Caco-2 (cell line): ENCODE data around the gene ELMO1. TPM values are rescaled to one million over a fixed set of nuclear protein-coding genes. Genes with fewer than 3 reads are reported as not detected.
A peak's percentile ranks its signal among the peaks of the same experiment; 100 is the strongest.

Experiments used
- BruUV-seq: library from RNA; stranded (reverse); fragments of 400-500 nt; replicated peaks from 2 replicates; lab custom pipeline; 2021; lab: Mats Ljungman, UMichigan
- CTCF ChIA-PET: fragments of 300-600 bp; sonication (Branson Sonifier 250); formaldehyde crosslinking; loops from one replicate; lab custom pipeline; 2022; ENCODE audit warnings: antibody characterized with exemption; lab: Charles Lee
- POLR2A ChIA-PET: fragments of 300-600 bp; sonication (Branson Sonifier 250); formaldehyde crosslinking; loops from one replicate; lab custom pipeline; 2022; ENCODE audit warnings: antibody characterized with exemption; lab: Charles Lee
- DNase-seq, 2 experiments: peaks; one replicate each; pipeline versions ENCODE4 v3.0.0 to v3.0.0-alpha.2; 2020 to 2022
- H3K27me3 ChIP-seq: replicated peaks from 2 replicates; pipeline ENCODE4 v1.6.0; 2011; ENCODE audit warnings: low read length; ENCODE audit not compliant: control insufficient read depth, insufficient read depth
- H3K36me3 ChIP-seq: 2 replicates; pipeline ENCODE4 v1.5.1; 2011; ENCODE audit warnings: low read length; ENCODE audit not compliant: control insufficient read depth, insufficient read depth
- H3K4me1 ChIP-seq: fragments of 250-450 bp; sonication (Bioruptor Pico); 2 replicates; pipeline ENCODE4 v1.5.1; 2020; ENCODE audit warnings: mild to moderate bottlenecking
- H3K4me3 ChIP-seq: 2 replicates; pipeline ENCODE4 v1.5.1; 2011; ENCODE audit warnings: low read depth, mild to moderate bottlenecking, control low read depth, low read length
- H3K9me3 ChIP-seq: fragments of 250-450 bp; sonication (Bioruptor Pico); 2 replicates; pipeline ENCODE4 v1.5.1; 2020; ENCODE audit warnings: mild to moderate bottlenecking, moderate library complexity
- H3K27ac Mint-ChIP-seq: one replicate; pipeline ENCODE4 v1.8.0; 2022; ENCODE audit warnings: mixed read lengths; ENCODE audit not compliant: unreplicated experiment
- H3K27me3 Mint-ChIP-seq: one replicate; pipeline ENCODE4 v1.8.0; 2022; ENCODE audit warnings: mixed read lengths; ENCODE audit not compliant: insufficient read depth, unreplicated experiment
- H3K36me3 Mint-ChIP-seq: one replicate; pipeline ENCODE4 v1.8.0; 2022; ENCODE audit warnings: mild to moderate bottlenecking, mixed read lengths; ENCODE audit not compliant: insufficient read depth, unreplicated experiment
- H3K4me1 Mint-ChIP-seq: one replicate; pipeline ENCODE4 v1.8.0; 2022; ENCODE audit warnings: low read depth, mixed read lengths; ENCODE audit not compliant: unreplicated experiment
- H3K4me3 Mint-ChIP-seq: one replicate; pipeline ENCODE4 v1.8.0; 2022; ENCODE audit warnings: mild to moderate bottlenecking, moderate library complexity, mixed read lengths; ENCODE audit not compliant: unreplicated experiment
- H3K9me3 Mint-ChIP-seq: one replicate; pipeline ENCODE4 v1.8.0; 2022; ENCODE audit warnings: mixed read lengths; ENCODE audit not compliant: unreplicated experiment
- intact Hi-C: fragments of 100-400 bp; cut with micrococcal nuclease; formaldehyde crosslinking; loops from one replicate; pipeline ENCODE4 v1.10.0; 2022; ENCODE audit not compliant: unreplicated experiment
- total RNA-seq: library from RNA; stranded (reverse); gene quantifications from 2 replicates; pipeline ENCODE4 v1.2.3, GENCODE V29; 2022
- TF ChIP-seq, protein P1 (sequence below), 2 experiments: fragments of 200-600 bp in 1 of 2; IDR thresholded peaks; 1 replicate in 1 of 2; 2 replicates in 1 of 2; pipeline versions ENCODE4 v1.5.1 to v1.8.0; 2011 to 2022; ENCODE audit warnings: antibody characterized with exemption in 1 of 2, control low read depth in 1 of 2, inconsistent platforms in 1 of 2, low read depth in 1 of 2, low read length in 1 of 2, mild to moderate bottlenecking in 1 of 2, moderate library complexity in 1 of 2; ENCODE audit not compliant: insufficient read depth in 1 of 2, severe bottlenecking in 1 of 2, unreplicated experiment in 1 of 2

The ELMO1 gene
- total RNA-seq, 1 experiment from 2014 or later, result 0.14 TPM

GRCh38 chr7:37102518-37103137 is 346.0 kb downstream of the ELMO1 start:
- Histone ChIP-seq H3K4me3 (no peak overlapping the region), H3K36me3 (no peaks in the 10 kb centered on the region), H3K27me3 (no peaks in the 10 kb centered on the region), H3K4me1 (peaks cover 31% of the 10 kb centered on the region), H3K9me3 (no peaks in the 10 kb centered on the region)
- TF ChIP-seq, protein P1, sequence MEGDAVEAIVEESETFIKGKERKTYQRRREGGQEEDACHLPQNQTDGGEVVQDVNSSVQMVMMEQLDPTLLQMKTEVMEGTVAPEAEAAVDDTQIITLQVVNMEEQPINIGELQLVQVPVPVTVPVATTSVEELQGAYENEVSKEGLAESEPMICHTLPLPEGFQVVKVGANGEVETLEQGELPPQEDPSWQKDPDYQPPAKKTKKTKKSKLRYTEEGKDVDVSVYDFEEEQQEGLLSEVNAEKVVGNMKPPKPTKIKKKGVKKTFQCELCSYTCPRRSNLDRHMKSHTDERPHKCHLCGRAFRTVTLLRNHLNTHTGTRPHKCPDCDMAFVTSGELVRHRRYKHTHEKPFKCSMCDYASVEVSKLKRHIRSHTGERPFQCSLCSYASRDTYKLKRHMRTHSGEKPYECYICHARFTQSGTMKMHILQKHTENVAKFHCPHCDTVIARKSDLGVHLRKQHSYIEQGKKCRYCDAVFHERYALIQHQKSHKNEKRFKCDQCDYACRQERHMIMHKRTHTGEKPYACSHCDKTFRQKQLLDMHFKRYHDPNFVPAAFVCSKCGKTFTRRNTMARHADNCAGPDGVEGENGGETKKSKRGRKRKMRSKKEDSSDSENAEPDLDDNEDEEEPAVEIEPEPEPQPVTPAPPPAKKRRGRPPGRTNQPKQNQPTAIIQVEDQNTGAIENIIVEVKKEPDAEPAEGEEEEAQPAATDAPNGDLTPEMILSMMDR (IDR thresholded peaks at IDR 0.05; ENCODE audit: insufficient read depth in 1 of 2, low read depth in 1 of 2, low read length in 1 of 2, severe bottlenecking in 1 of 2, unreplicated experiment in 1 of 2), result no peak
- Mint-ChIP-seq H3K4me3 (no peak overlapping the region), H3K36me3 (no peaks in the 10 kb centered on the region), H3K4me1 (peaks cover 17% of the 10 kb centered on the region), H3K9me3 (peaks cover 12% of the 10 kb centered on the region), H3K27ac (no peak overlapping the region), H3K27me3 (no peaks in the 10 kb centered on the region)
- intact Hi-C loops, result loop anchor here (5.0 kb wide), 3 partner anchors 50 to 80 kb away; no protein-coding TSS in a partner anchor
- CTCF ChIA-PET, result interaction anchor here (0.6 kb wide), 1 partner anchor 301 kb away, joined by 3 read pairs; no protein-coding TSS in a partner anchor
- no TSS peak for BruUV-seq
- DNase-seq, result no peak
- POLR2A ChIA-PET, result no interaction called here

GRCh38 chr7:37100735-37101331 is 347.8 kb downstream of the ELMO1 start:
- intact Hi-C loops, result loop anchor here (2.0 to 5.0 kb wide), 4 partner anchors 49 to 130 kb away; no protein-coding TSS in a partner anchor
- Mint-ChIP-seq H3K36me3 (no peaks in the 10 kb centered on the region), H3K9me3 (peaks cover 12% of the 10 kb centered on the region), H3K4me3 (peak overlapping the region; percentile 20), H3K27ac (peak overlapping the region; percentile 63), H3K4me1 (peaks cover 17% of the 10 kb centered on the region), H3K27me3 (no peaks in the 10 kb centered on the region)
- ChIA-PET POLR2A (no interaction called here), CTCF (no interaction called here)
- no peaks in the 10 kb centered on the region for H3K36me3 ChIP-seq
- no peaks in the 10 kb centered on the region for H3K27me3 ChIP-seq
- BruUV-seq, result no TSS peak
- TF ChIP-seq, protein P1 (IDR thresholded peaks at IDR 0.05; ENCODE audit: insufficient read depth in 1 of 2, low read depth in 1 of 2, low read length in 1 of 2, severe bottlenecking in 1 of 2, unreplicated experiment in 1 of 2), result no peak
- H3K9me3 ChIP-seq, result no peaks in the 10 kb centered on the region
- H3K4me1 ChIP-seq, result peaks cover 32% of the 10 kb centered on the region
- no peak overlapping the region for H3K4me3 ChIP-seq
- peak; percentile 53 to 66 for DNase-seq

DNA sequence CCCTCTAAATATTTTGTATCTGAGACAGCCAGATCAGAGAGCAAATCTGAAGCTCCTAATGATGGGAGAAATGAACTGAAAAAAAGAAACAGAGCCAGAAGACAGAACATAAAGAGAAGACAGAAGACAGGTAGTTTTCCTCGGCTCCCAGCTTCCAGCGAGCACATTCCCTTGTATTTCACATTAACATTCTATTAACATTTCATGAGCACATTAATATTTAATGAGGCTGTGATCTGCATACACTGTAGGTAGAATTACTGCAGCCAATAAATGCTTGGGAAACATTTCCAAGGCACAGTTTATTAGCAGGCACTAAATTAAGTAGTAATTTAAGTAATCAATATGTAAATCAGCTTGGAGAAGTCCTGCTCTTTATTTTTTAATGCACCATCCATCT is 349.9 kb downstream of the ELMO1 start:
- Mint-ChIP-seq H3K27me3 (no peaks in the 10 kb centered on the region), H3K27ac (no peak overlapping the region), H3K4me1 (peaks cover 34% of the 10 kb centered on the region), H3K4me3 (no peak overlapping the region), H3K36me3 (no peaks in the 10 kb centered on the region), H3K9me3 (peaks cover 12% of the 10 kb centered on the region)
- POLR2A ChIA-PET, result no interaction called here
- Histone ChIP-seq H3K36me3 (no peaks in the 10 kb centered on the region), H3K4me3 (no peak overlapping the region), H3K9me3 (no peaks in the 10 kb centered on the region), H3K27me3 (no peaks in the 10 kb centered on the region), H3K4me1 (peaks cover 49% of the 10 kb centered on the region)
- no peak for DNase-seq
- CTCF ChIA-PET, result no interaction called here
- TF ChIP-seq, protein P1 (IDR thresholded peaks at IDR 0.05; ENCODE audit: insufficient read depth in 1 of 2, low read depth in 1 of 2, low read length in 1 of 2, severe bottlenecking in 1 of 2, unreplicated experiment in 1 of 2), result no peak
- no TSS peak for BruUV-seq
- intact Hi-C loops, result no loop called here
